ENCODE measurements around the gene CFL1.
"Not testable (repeated sequence)": the region's sequence is repeated elsewhere in the genome, so short reads cannot be mapped to it uniquely, and the experiment has no call there.

The CFL1 gene

GRCh38 chr11:65857853-65858680 lies at the start of gene CFL1:
CFL1 (minus strand) TSS chr11:65858180; CDS start chr11:65858099, 81 bp downstream.
- DNase-seq (ENCODE audit: low read depth), result peak; percentile 97

GRCh38 chr11:65906602-65907001 lies 48.6 kb upstream of the CFL1 start:
- no peak for DNase-seq (ENCODE audit: low read depth)

- no peak for DNase-seq (ENCODE audit: low read depth)
Observed at GRCh38 chr11:65903715-65904114, 45.7 kb upstream of the CFL1 start.

- DNase-seq (ENCODE audit: low read depth), result no peak
Observed at GRCh38 chr11:65903068-65903481, 45.1 kb upstream of the CFL1 start.

GRCh38 chr11:65900899-65901180 lies 42.9 kb upstream of the CFL1 start:
- DNase-seq (ENCODE audit: low read depth), result no peak

- peak; percentile 84 for DNase-seq (ENCODE audit: low read depth)
Observed at GRCh38 chr11:65900125-65900898, 42.3 kb upstream of the CFL1 start, which contains the start of gene FOSL1. FOSL1 (minus strand) TSS chr11:65900388; CDS start chr11:65900339, 49 bp downstream.

GRCh38 chr11:65899356-65900124 lies 41.6 kb upstream of the CFL1 start:
- DNase-seq (ENCODE audit: low read depth), result peak; percentile 38

GRCh38 chr11:65898656-65899355 lies 40.8 kb upstream of the CFL1 start:
- DNase-seq (ENCODE audit: low read depth), result no peak

GRCh38 chr11:65897020-65897471 lies 39.1 kb upstream of the CFL1 start:
- DNase-seq (ENCODE audit: low read depth), result no peak

- no peak for DNase-seq (ENCODE audit: low read depth)
Observed at GRCh38 chr11:65896034-65896999, 38.3 kb upstream of the CFL1 start.

- DNase-seq (ENCODE audit: low read depth), result no peak
Observed at GRCh38 chr11:65895482-65895981, 37.6 kb upstream of the CFL1 start.

- no peak for DNase-seq (ENCODE audit: low read depth)
Observed at GRCh38 chr11:65894034-65894591, 36.1 kb upstream of the CFL1 start.

GRCh38 chr11:65892661-65893317 lies 34.8 kb upstream of the CFL1 start:
- DNase-seq (ENCODE audit: low read depth), result no peak

GRCh38 chr11:65892137-65892540 lies 34.2 kb upstream of the CFL1 start:
- DNase-seq (ENCODE audit: low read depth), result not testable (repeated sequence)

GRCh38 chr11:65891219-65892136 lies 33.5 kb upstream of the CFL1 start:
- no peak for DNase-seq (ENCODE audit: low read depth)

- peak; percentile 98 for DNase-seq (ENCODE audit: low read depth)
Observed at GRCh38 chr11:65890324-65891218, 32.6 kb upstream of the CFL1 start, which contains the start of gene CCDC85B. CCDC85B (plus strand) TSS chr11:65890673; CDS start chr11:65890784, 111 bp downstream.

GRCh38 chr11:65888163-65888814 lies 30.3 kb upstream of the CFL1 start, which contains the start of gene FIBP:
FIBP (minus strand) TSS chr11:65888471; CDS start chr11:65888418, 53 bp downstream.
- DNase-seq (ENCODE audit: low read depth), result peak; percentile 95

All from activated T-helper 1 cell treated with Interleukin-2 at 50 U/mL for 16 hours (primary cell).